Mesothelial cell of epicardium (in vitro differentiated cells): Measurements from ENCODE around the gene PRDX2. TPM values are rescaled to one million over a fixed set of nuclear protein-coding genes. Genes with fewer than 3 reads are reported as not detected.

Experiments used
- DNase-seq, 2 experiments: peaks; one replicate each; pipeline ENCODE4 v3.0.0; 2021; ENCODE audit warnings: low spot score in 2 of 2; ENCODE audit not compliant: unreplicated experiment in 2 of 2
- H3K27ac Mint-ChIP-seq: 2 replicates; pipeline ENCODE4 v1.8.0; 2021; ENCODE audit warnings: mixed read lengths
- H3K27me3 Mint-ChIP-seq: 2 replicates; pipeline ENCODE4 v1.8.0; 2021; ENCODE audit warnings: low read depth, mixed read lengths
- H3K36me3 Mint-ChIP-seq: 2 replicates; pipeline ENCODE4 v1.8.0; 2021; ENCODE audit warnings: mixed read lengths
- H3K4me1 Mint-ChIP-seq: 2 replicates; pipeline ENCODE4 v1.8.0; 2021; ENCODE audit warnings: mixed read lengths
- H3K4me3 Mint-ChIP-seq: 2 replicates; pipeline ENCODE4 v1.8.0; 2021; ENCODE audit warnings: mild to moderate bottlenecking, moderate library complexity, mixed read lengths
- H3K9me3 Mint-ChIP-seq: 2 replicates; pipeline ENCODE4 v1.8.0; 2021; ENCODE audit warnings: mixed read lengths
- CTCF ChIP-seq: fragments of 200-600 bp; sonication (generic); IDR thresholded peaks from one replicate; pipeline ENCODE4 v1.5.0; 2021; ENCODE audit warnings: antibody characterized with exemption; ENCODE audit not compliant: unreplicated experiment
- total RNA-seq: library from RNA; stranded (reverse); gene quantifications from 3 replicates; pipeline ENCODE4 v1.2.1, GENCODE V29; 2021

PRDX2 gene
- total RNA-seq, 1 donor from 2014 or later, result 361 TPM

GRCh38 chr19:12784394-12784870, 17.2 kb downstream of the PRDX2 start:
- no peaks in the 10 kb centered on the region for H3K9me3 Mint-ChIP-seq
- no peaks in the 10 kb centered on the region for H3K36me3 Mint-ChIP-seq
- no peak for TF ChIP-seq CTCF
- DNase-seq, result no peak
- no peak overlapping the region for H3K27ac Mint-ChIP-seq
- H3K4me1 Mint-ChIP-seq, result peaks cover 26% of the 10 kb centered on the region
- no peak overlapping the region for H3K4me3 Mint-ChIP-seq
- H3K27me3 Mint-ChIP-seq, result no peaks in the 10 kb centered on the region

DNA sequence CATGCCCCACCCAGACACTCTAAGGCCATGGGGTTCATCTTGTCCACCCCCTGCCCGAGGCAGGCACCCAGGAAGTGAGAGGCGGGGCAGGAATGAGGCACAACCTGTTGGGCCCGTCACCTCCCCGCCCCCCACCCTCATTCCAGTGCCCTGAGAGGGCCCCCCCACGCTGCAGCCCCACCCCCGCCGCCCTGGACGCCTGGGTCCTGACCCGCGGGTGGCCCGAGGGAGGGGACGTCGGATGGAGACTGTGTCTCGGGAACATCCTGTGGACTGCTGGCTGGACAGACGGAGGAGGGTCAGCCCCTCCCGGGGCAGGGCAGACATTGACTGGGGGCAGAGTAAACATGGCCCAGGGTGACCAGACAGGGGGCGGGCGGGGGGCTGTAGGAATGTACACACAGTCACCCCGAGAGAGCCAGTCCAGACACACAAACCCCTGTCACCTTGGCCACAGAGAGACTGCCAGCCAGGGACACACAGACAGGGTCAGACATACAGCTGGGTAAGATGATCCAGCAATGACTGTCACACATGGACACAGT, 17.7 kb downstream of the PRDX2 start:
- H3K4me1 Mint-ChIP-seq, result peaks cover 27% of the 10 kb centered on the region
- no peak for TF ChIP-seq CTCF
- no peaks in the 10 kb centered on the region for H3K27me3 Mint-ChIP-seq
- DNase-seq, result no peak
- H3K27ac Mint-ChIP-seq, result peak overlapping the region; percentile 85
- H3K9me3 Mint-ChIP-seq, result no peaks in the 10 kb centered on the region
- no peaks in the 10 kb centered on the region for H3K36me3 Mint-ChIP-seq
- H3K4me3 Mint-ChIP-seq, result peak overlapping the region; percentile 63

DNA sequence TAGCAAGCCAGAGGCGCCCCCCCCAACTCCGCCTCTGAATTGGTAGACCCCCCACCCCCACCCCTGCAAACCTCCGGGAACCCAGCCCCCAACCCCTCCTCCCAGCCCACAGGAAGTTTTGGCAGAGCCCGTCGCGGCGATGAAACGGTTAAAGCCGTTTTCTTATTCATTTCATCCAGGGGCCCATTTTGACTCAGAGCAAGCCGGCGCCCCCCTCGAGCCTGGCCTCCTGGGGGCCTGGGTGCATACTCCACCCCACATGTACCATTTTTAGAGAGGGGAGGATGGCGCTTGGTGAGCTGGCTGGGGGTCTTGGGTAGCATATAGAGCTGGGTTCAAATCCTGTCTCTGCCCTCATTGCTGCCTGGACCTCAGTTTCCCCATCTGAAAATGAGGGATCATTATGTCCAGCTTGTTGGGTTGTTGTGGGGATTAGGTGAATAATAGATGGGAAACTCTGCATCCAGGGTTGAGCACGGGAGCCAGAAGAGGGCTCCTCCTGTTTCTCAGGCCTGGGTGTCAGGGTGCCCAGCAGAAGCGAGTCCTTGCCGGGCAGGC, 18.2 kb downstream of the PRDX2 start:
- Mint-ChIP-seq H3K4me3 (peak overlapping the region; percentile 63), H3K27me3 (no peaks in the 10 kb centered on the region), H3K27ac (peak overlapping the region; percentile 85), H3K4me1 (peaks cover 27% of the 10 kb centered on the region), H3K36me3 (no peaks in the 10 kb centered on the region), H3K9me3 (no peaks in the 10 kb centered on the region)
- DNase-seq, result no peak
- TF ChIP-seq CTCF, result no peak

DNA sequence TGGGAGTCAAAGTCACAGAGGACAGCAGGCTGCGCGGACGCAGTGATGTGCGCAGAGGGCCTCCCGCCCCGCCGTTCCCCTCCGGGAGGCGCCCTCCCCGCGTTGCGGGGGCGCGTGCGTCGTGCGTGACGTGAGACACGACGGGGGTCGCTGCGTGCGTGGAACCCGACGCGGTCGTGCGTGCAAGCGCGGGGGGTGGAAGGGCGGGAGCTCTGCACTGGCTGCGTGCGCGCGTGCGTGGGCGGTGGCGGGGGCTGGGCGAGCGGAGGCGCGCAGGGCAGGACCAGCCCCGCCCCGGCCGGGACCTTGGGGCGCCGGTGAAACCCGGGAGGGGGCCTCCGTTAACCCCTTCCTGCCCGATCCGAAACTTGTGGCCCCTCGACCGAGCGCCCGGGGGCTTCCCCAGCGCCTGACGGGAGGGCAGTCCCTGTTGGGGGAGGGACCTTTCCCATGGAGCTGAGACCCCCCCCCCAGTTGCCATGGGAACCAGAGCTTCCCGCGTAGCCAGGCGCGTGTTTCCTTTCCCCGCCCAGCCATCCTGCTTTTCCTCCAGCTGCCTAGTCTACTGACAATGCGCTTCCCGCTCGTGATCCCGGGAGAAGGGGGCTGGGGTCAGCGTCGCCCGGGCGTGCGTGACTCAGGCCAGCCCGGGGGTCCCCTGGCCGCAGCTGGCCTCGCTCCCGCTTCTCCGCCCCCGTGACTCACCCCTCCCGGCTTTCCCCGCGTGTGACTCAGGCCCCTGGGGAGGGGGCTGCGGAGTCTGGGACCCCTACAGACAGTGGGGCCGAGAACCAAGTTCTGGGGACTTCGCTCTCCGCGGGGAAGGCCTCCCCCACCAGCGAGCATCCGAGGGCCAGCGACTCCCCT, 18.9 kb downstream of the PRDX2 start:
- peak; percentile 65 to 76 for DNase-seq
- Mint-ChIP-seq H3K27ac (peak overlapping the region; percentile 97), H3K4me3 (peak overlapping the region; percentile 78), H3K27me3 (no peaks in the 10 kb centered on the region), H3K9me3 (no peaks in the 10 kb centered on the region), H3K4me1 (peaks cover 24% of the 10 kb centered on the region), H3K36me3 (no peaks in the 10 kb centered on the region)
- TF ChIP-seq CTCF, result no peak

- no peak for DNase-seq
- no peak for TF ChIP-seq CTCF
- no peaks in the 10 kb centered on the region for H3K27me3 Mint-ChIP-seq
- H3K9me3 Mint-ChIP-seq, result no peaks in the 10 kb centered on the region
- H3K27ac Mint-ChIP-seq, result peak overlapping the region; percentile 97
- H3K4me1 Mint-ChIP-seq, result peaks cover 28% of the 10 kb centered on the region
- peak overlapping the region; percentile 78 for H3K4me3 Mint-ChIP-seq
- H3K36me3 Mint-ChIP-seq, result no peaks in the 10 kb centered on the region
Measured at GRCh38 chr19:12782174-12782423, 19.5 kb downstream of the PRDX2 start.
